Tibial nerve (tissue), 4 donors: ENCODE data around the gene HSP90AB1.

ENCODE experiments used
- EP300 ChIP-seq, 2 donors: sonication (generic); formaldehyde crosslinking; IDR thresholded peaks; one replicate each; pipeline ENCODE4 v1.6.1; 2017; ENCODE audit warnings: antibody characterized with exemption in 2 of 2, mild to moderate bottlenecking in 1 of 2
- POLR2A ChIP-seq, 2 donors: fragments of 450-650 bp; IDR thresholded peaks; one replicate each; pipeline ENCODE4 v1.6.1; 2017; ENCODE audit warnings: antibody characterized with exemption in 2 of 2, mild to moderate bottlenecking in 2 of 2, moderate library complexity in 2 of 2
- TF ChIP-seq, protein P1 (sequence below), 5 experiments: fragments of 200-600 bp in 3 of 5; fragments of 450-650 bp in 2 of 5; sonication (generic) in 3 of 5; IDR thresholded peaks; one replicate each; pipeline ENCODE4 v1.5.1; 2016 to 2019; ENCODE audit warnings: antibody characterized with exemption in 5 of 5, mild to moderate bottlenecking in 3 of 5, moderate library complexity in 2 of 5

DNA sequence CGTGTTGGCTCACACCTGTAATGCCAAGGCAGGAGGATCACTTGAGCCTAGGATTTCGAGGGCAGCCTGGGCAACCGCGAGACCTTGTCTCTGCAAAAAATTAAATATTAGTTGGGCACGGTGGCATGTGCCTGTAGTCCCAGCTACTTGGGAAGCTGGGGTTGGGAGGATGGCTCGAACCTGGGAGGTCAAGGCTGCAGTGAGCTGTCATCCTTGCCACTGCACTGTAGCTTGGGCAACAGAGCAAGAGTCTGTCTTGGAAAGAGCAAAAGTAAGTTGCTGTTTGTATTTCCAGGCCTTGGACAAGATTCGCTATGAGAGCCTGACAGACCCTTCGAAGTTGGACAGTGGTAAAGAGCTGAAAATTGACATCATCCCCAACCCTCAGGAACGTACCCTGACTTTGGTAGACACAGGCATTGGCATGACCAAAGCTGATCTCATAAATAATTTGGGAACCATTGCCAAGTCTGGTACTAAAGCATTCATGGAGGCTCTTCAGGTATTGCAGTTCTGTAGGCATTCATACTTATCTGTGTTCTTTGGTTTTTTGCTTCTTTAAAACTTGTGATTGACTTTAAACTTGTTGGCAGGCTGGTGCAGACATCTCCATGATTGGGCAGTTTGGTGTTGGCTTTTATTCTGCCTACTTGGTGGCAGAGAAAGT lies 2.3 kb downstream of the HSP90AB1 start:
- TF ChIP-seq EP300 (IDR thresholded peaks at IDR 0.05) (no peak), POLR2A (IDR thresholded peaks at IDR 0.05) (no peak)
- TF ChIP-seq, protein P1, sequence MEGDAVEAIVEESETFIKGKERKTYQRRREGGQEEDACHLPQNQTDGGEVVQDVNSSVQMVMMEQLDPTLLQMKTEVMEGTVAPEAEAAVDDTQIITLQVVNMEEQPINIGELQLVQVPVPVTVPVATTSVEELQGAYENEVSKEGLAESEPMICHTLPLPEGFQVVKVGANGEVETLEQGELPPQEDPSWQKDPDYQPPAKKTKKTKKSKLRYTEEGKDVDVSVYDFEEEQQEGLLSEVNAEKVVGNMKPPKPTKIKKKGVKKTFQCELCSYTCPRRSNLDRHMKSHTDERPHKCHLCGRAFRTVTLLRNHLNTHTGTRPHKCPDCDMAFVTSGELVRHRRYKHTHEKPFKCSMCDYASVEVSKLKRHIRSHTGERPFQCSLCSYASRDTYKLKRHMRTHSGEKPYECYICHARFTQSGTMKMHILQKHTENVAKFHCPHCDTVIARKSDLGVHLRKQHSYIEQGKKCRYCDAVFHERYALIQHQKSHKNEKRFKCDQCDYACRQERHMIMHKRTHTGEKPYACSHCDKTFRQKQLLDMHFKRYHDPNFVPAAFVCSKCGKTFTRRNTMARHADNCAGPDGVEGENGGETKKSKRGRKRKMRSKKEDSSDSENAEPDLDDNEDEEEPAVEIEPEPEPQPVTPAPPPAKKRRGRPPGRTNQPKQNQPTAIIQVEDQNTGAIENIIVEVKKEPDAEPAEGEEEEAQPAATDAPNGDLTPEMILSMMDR (IDR thresholded peaks at IDR 0.05), result no peak
